Ascending aorta (tissue), 2 donors: ENCODE measurements around the gene PBLD. TPM values are rescaled to one million over a fixed set of nuclear protein-coding genes. Genes with fewer than 3 reads are reported as not detected.
"Not testable (repeated sequence)": the region's sequence is repeated elsewhere in the genome, so short reads cannot be mapped to it uniquely, and the experiment has no call there.

Experiments
- DNase-seq, 2 donors: peaks; one replicate each; pipeline ENCODE4 v3.0.0-alpha.2; 2019; ENCODE audit warnings: low spot score in 2 of 2
- H3K27ac ChIP-seq, 2 donors: fragments of 200-600 bp; sonication (generic); one replicate each; pipeline ENCODE4 v1.5.1; 2016 to 2017; ENCODE audit warnings: mild to moderate bottlenecking in 1 of 2
- H3K27me3 ChIP-seq: fragments of 200-600 bp; sonication (generic); one replicate; pipeline ENCODE4 v1.5.1; 2017
- H3K36me3 ChIP-seq, 2 donors: fragments of 200-600 bp; sonication (generic); one replicate each; pipeline ENCODE4 v1.5.1; 2016
- H3K4me1 ChIP-seq, 2 donors: fragments of 200-600 bp; sonication (generic); one replicate each; pipeline ENCODE4 v1.5.1; 2016 to 2017; ENCODE audit warnings: mild to moderate bottlenecking in 1 of 2
- H3K4me3 ChIP-seq, 2 donors: fragments of 200-600 bp; sonication (generic); one replicate each; pipeline ENCODE4 v1.5.1; 2016 to 2017; ENCODE audit warnings: mild to moderate bottlenecking in 1 of 2
- H3K9me3 ChIP-seq, 2 donors: fragments of 200-600 bp; sonication (generic); one replicate each; pipeline ENCODE4 v1.5.1; 2016
- intact Hi-C: fragments of 100-400 bp; cut with DNase I; formaldehyde crosslinking; loops from one replicate; pipeline ENCODE4 v1.15.1; 2023
- total RNA-seq: library from RNA; depleted of rRNA; stranded (reverse); fragments of >200 nt; gene quantifications from one replicate; pipeline ENCODE4 v1.1.0, GENCODE V29; 2016
- TF ChIP-seq, protein P1 (sequence below), 3 experiments: fragments of 200-600 bp in 2 of 3; fragments of 450-650 bp in 1 of 3; sonication (generic) in 2 of 3; IDR thresholded peaks; one replicate each; pipeline ENCODE4 v1.5.1; 2016 to 2019; ENCODE audit warnings: antibody characterized with exemption in 3 of 3, mild to moderate bottlenecking in 1 of 3, moderate library complexity in 1 of 3

The PBLD gene
- total RNA-seq, 1 donor from 2014 or later, result 0.32 TPM

DNA sequence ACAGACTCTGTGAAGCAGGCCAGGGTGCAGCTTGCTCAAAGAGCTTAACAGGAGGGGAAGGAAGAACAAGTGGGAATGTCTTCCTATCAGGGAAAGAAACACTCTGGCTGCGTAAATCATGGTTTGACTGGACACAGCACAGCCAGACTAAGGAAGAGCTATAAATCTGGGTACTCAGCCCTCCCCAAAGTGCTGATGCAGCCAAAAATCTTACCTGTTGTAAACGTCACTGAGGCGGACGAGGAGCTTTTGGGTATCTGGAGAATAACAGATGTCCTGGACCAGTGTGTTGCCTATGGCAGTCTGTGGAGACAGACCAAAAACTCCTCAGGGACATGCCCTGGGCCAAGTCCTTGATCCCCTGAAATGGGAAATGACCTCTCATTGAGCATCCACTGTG is 44.0 kb downstream of the PBLD start:
- intact Hi-C loops, result no loop called here
- Histone ChIP-seq H3K9me3 (no peaks in the 10 kb centered on the region), H3K4me1 (no peaks in the 10 kb centered on the region), H3K4me3 (no peak overlapping the region), H3K27me3 (no peaks in the 10 kb centered on the region), H3K27ac (no peak overlapping the region), H3K36me3 (no peaks in the 10 kb centered on the region)
- DNase-seq, result no peak
- TF ChIP-seq, protein P1, sequence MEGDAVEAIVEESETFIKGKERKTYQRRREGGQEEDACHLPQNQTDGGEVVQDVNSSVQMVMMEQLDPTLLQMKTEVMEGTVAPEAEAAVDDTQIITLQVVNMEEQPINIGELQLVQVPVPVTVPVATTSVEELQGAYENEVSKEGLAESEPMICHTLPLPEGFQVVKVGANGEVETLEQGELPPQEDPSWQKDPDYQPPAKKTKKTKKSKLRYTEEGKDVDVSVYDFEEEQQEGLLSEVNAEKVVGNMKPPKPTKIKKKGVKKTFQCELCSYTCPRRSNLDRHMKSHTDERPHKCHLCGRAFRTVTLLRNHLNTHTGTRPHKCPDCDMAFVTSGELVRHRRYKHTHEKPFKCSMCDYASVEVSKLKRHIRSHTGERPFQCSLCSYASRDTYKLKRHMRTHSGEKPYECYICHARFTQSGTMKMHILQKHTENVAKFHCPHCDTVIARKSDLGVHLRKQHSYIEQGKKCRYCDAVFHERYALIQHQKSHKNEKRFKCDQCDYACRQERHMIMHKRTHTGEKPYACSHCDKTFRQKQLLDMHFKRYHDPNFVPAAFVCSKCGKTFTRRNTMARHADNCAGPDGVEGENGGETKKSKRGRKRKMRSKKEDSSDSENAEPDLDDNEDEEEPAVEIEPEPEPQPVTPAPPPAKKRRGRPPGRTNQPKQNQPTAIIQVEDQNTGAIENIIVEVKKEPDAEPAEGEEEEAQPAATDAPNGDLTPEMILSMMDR (IDR thresholded peaks at IDR 0.05), result no peak

DNA sequence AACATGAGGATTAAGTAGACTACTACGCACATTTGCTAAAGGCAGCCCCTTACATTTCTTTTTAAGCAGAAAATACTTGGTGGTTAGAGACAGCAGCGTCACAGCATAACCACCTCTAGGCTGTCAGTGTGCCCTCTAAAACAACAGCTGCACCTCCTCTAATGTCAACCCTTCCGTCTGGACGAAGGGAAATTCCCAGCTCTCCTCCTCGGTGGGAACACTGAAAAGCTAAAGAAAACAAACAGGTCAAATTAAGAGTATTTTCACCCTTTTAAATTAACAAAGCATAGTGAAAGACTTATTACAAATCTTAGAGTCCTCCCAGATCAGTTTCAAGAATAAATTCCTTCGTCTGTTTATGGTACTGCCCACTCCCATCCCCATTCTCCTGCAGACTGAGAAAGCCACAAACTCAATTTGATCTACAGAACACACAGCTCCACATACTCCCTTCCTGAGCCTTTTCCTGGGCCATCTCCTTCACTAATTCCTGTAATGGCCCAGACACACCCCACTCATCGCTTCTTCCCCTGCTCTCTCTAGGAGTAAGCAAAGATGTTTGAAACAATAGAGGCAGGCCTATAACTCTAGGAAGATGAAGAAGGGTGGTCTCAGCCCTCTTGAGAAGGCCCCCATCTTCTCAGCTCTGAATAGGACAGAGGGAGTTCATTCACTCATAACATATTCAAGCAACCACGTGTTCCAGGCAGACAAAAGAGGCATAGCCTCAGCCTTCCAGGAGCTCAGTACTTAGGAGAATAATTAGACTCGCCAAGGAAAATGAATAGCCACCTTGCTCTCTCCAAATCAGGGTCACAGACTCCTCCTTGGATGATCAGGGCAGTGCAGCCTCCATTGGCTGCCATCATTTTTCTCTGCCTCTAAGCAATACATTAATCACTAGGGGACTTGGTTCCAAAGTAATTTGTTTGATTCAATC is 48.4 kb downstream of the PBLD start:
- Histone ChIP-seq H3K27me3 (no peaks in the 10 kb centered on the region), H3K36me3 (no peaks in the 10 kb centered on the region), H3K4me3 (no peak overlapping the region), H3K9me3 (no peaks in the 10 kb centered on the region), H3K27ac (no peak overlapping the region), H3K4me1 (no peaks in the 10 kb centered on the region)
- intact Hi-C loops, result no loop called here
- TF ChIP-seq, protein P1 (IDR thresholded peaks at IDR 0.05), result no peak
- DNase-seq, result no peak

DNA sequence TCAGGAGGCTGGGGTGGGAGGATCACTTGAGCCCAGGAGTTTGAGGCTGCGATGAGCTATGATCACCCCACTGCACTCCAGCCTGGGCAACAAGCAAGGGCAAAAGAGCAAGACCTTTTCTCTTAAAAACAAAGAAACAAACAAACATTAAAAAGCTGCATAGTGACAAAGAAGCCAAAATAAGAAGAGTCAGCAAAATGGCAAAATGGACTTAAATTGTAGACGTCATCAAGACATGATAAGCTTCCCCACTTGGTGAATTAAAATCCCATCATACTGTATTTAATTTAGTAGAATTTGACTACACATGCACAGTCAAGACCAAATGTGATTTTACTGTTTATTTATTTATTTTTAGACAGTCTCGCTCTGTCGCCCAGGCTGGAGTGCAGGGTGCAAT is 52.0 kb downstream of the PBLD start:
- H3K27me3 ChIP-seq, result no peaks in the 10 kb centered on the region
- TF ChIP-seq, protein P1 (IDR thresholded peaks at IDR 0.05), result no peak
- no peak for DNase-seq
- H3K4me3 ChIP-seq, result no peak overlapping the region
- intact Hi-C loops, result no loop called here
- H3K9me3 ChIP-seq, result peaks cover 0 to 2% of the 10 kb centered on the region in 2 donors
- no peak overlapping the region for H3K27ac ChIP-seq
- no peaks in the 10 kb centered on the region for H3K4me1 ChIP-seq
- no peaks in the 10 kb centered on the region for H3K36me3 ChIP-seq

DNA sequence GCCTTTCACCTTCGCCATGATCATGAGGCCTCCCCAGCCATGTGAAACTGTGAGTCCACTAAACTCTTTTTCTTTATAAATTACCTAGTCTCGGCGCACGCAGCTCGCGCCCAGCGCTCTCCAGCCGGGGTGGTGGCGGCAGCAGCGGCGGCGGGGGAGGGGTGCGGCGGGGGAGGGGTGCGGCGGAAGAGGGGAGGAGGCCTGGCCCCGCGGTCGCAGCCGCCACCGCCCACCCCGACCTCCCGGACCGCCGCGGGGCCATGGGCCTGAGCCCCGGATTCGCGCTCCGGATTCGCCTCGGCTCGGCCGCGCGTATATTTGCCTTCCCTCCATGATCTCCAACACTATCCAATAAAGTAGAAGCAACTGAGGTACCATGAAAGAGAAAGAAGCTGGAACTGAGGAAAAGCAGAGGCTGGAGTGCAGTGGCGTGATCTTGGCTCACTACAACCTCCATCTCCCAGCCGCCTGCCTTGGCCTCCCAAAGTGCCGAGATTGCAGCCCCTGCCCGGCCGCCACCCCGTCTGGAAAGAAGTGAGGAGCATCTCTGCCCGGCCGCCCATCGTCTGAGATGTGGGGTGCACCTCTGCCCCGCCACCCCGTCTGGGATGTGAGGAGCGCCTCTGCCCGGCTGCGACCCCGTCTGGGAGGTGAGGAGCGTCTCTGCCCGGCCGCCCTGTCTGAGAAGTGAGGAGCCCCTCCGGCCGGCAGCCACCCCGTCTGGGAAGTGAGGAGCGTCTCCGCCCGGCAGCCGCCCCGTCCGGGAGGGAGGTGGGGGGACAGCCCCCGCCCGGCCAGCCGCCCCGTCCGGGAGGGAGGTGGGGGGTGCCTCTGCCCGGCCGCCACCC is 53.6 kb downstream of the PBLD start:
- H3K4me3 ChIP-seq, H3K36me3 ChIP-seq, H3K9me3 ChIP-seq, H3K27ac ChIP-seq, intact Hi-C loops, DNase-seq, H3K27me3 ChIP-seq, H3K4me1 ChIP-seq: not testable (repeated sequence)

DNA sequence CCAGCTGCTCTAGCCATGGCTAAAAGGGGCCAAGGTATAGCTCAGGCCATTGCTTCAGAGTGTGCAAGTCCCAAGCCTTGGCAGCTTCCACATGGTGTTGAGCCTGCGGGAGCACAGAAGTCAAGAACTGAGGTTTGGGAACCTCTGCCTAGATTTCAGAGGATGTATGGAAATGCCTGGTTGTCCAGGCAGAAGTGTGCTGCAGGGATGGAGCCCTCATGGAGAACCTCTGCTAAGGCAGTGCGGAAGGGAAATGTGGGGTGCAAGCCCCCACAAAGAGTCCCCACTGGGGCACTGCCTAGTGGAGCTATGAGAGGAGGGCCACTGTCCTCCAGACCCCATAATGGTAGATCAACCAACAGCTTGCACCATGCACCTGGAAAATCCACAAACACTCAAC is 54.9 kb downstream of the PBLD start:
- intact Hi-C loops, H3K36me3 ChIP-seq, H3K4me1 ChIP-seq, H3K4me3 ChIP-seq, H3K27ac ChIP-seq, H3K9me3 ChIP-seq, DNase-seq, H3K27me3 ChIP-seq: not testable (repeated sequence)

DNA sequence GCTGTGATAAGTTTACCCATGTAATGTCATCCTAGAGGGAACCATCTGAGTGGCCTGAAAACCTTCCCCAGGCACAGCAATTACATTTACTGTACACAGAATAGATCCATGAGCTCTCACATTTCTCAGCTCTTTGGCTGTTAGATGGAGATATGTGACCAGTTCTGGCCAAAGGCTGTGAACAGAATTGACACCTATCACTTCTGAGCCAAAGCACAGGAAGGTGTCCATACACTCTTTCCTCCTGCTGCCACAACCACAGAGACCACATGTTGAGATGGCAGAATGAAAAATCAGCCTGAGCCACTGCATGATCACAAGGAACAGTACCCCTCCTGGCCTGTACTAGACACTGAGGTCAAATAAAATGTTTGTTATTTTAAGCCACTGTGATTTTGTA is 56.5 kb downstream of the PBLD start:
- TF ChIP-seq, protein P1 (IDR thresholded peaks at IDR 0.05), result no peak
- Histone ChIP-seq H3K4me1 (no peaks in the 10 kb centered on the region), H3K4me3 (no peak overlapping the region), H3K36me3 (no peaks in the 10 kb centered on the region), H3K27me3 (no peaks in the 10 kb centered on the region), H3K9me3 (peaks cover 0 to 2% of the 10 kb centered on the region in 2 donors), H3K27ac (no peak overlapping the region)
- intact Hi-C loops, result no loop called here
- no peak for DNase-seq
